ENCODE data around the gene PFKFB4. TPM values are rescaled to one million over a fixed set of nuclear protein-coding genes. Genes with fewer than 3 reads are reported as not detected.

The PFKFB4 gene
- total and polyA plus RNA-seq, 10 of the 15 experiments (the other 5 are each of a cell fraction or from before 2014, with no cell fraction given), result 0.37 to 89.1 (median 5.2) TPM

- TF ChIP-seq, protein P1, sequence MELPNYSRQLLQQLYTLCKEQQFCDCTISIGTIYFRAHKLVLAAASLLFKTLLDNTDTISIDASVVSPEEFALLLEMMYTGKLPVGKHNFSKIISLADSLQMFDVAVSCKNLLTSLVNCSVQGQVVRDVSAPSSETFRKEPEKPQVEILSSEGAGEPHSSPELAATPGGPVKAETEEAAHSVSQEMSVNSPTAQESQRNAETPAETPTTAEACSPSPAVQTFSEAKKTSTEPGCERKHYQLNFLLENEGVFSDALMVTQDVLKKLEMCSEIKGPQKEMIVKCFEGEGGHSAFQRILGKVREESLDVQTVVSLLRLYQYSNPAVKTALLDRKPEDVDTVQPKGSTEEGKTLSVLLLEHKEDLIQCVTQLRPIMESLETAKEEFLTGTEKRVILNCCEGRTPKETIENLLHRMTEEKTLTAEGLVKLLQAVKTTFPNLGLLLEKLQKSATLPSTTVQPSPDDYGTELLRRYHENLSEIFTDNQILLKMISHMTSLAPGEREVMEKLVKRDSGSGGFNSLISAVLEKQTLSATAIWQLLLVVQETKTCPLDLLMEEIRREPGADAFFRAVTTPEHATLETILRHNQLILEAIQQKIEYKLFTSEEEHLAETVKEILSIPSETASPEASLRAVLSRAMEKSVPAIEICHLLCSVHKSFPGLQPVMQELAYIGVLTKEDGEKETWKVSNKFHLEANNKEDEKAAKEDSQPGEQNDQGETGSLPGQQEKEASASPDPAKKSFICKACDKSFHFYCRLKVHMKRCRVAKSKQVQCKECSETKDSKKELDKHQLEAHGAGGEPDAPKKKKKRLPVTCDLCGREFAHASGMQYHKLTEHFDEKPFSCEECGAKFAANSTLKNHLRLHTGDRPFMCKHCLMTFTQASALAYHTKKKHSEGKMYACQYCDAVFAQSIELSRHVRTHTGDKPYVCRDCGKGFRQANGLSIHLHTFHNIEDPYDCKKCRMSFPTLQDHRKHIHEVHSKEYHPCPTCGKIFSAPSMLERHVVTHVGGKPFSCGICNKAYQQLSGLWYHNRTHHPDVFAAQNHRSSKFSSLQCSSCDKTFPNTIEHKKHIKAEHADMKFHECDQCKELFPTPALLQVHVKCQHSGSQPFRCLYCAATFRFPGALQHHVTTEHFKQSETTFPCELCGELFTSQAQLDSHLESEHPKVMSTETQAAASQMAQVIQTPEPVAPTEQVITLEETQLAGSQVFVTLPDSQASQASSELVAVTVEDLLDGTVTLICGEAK (IDR thresholded peaks at IDR 0.05; ENCODE audit: borderline replicate concordance), result no peak
- no peak for TF ChIP-seq SMARCA5 (IDR thresholded peaks at IDR 0.05)
- TF ChIP-seq HDAC2 (IDR thresholded peaks at IDR 0.05), result no peak
- no peak for TF ChIP-seq TCF3 (IDR thresholded peaks at IDR 0.05; ENCODE audit: borderline replicate concordance, insufficient read depth, low read depth, low read length)
- TF ChIP-seq WRNIP1 (IDR thresholded peaks at IDR 0.05; ENCODE audit: borderline replicate concordance, low read depth, low read length), result no peak
- TF ChIP-seq EP300 (IDR thresholded peaks at IDR 0.05; ENCODE audit: borderline replicate concordance in 1 of 2, control insufficient read depth in 1 of 2, low read depth in 2 of 2, low read length in 2 of 2), result no peak
Observed at GRCh38 chr3:48502121-48502520, 54.5 kb downstream of the PFKFB4 start (continued).

GRCh38 chr3:48501196-48501595, 55.4 kb downstream of the PFKFB4 start:
- ATAC-seq (no peak), FAIRE-seq (no peak), DNase-seq (ENCODE audit: low read depth, low spot score) (no peak)
- 48% methylated on average over 7 of the region's 7 CpGs for WGBS (ENCODE audit: insufficient coverage, insufficient replicate concordance, low lambda C conversion rate, missing lambda C conversion rate)
- Histone ChIP-seq H3K4me3 (no peak overlapping the region), H3K9ac (ENCODE audit: control insufficient read depth, insufficient read depth, low read length) (no peak overlapping the region), H3K36me3 (ENCODE audit: control insufficient read depth in 2 of 2, insufficient read depth in 2 of 2, low read length in 1 of 2) (no peaks in the 10 kb centered on the region), H4K20me1 (ENCODE audit: control insufficient read depth, insufficient read depth) (no peaks in the 10 kb centered on the region), H3K27me3 (replicated peaks in 1 of 2; ENCODE audit: control insufficient read depth in 2 of 2, insufficient read depth in 2 of 2, low read length in 1 of 2) (no peaks in the 10 kb centered on the region), H3K9me3 (replicated peaks; ENCODE audit: control insufficient read depth, insufficient read depth, low read length) (no peaks in the 10 kb centered on the region; the same call in 2 of the 3 replicates), H3K4me2 (ENCODE audit: control insufficient read depth, insufficient read depth) (no peak overlapping the region), H2AFZ (ENCODE audit: control insufficient read depth, low read depth, low read length) (no peak overlapping the region), H3K27ac (ENCODE audit: control insufficient read depth, insufficient read depth) (no peak overlapping the region), H3K4me1 (ENCODE audit: control insufficient read depth, insufficient read depth, low read length) (peaks cover 6% of the 10 kb centered on the region), H3K79me2 (ENCODE audit: control insufficient read depth, insufficient read depth, low read length) (no peaks in the 10 kb centered on the region)
- ChIA-PET RAD21 (ENCODE audit: unreplicated experiment) (no interaction called here), POLR2A (no interaction called here), CTCF (interaction anchor here (1.0 to 1.2 kb wide), 2 partner anchors 28 to 65 kb away, joined by 3 to 4 read pairs; no protein-coding TSS in a partner anchor), SMC1A (ENCODE audit: uncharacterized antibody, unreplicated experiment) (no interaction called here)
- in situ Hi-C loops (cut with MboI), result no loop called here
- BruUV-seq (replicated peaks), result no TSS peak
- TF ChIP-seq EZH2 (IDR thresholded peaks at IDR 0.05; ENCODE audit: borderline replicate concordance, control insufficient read depth, low read depth, low read length) (no peak), ZNF622 (IDR thresholded peaks at IDR 0.05) (no peak), PAX8 (IDR thresholded peaks at IDR 0.05) (no peak), ZNF592 (IDR thresholded peaks at IDR 0.05) (no peak), EGR1 (IDR thresholded peaks at IDR 0.05; ENCODE audit: borderline replicate concordance in 1 of 2, low read depth in 2 of 2, low read length in 2 of 2) (no peak), ATF7 (IDR thresholded peaks at IDR 0.05; ENCODE audit: low read depth) (no peak)
- intact Hi-C loops (cut with micrococcal nuclease; ENCODE audit: unreplicated experiment), result no loop called here
